ENCODE results near the gene MAP2K4.

GRCh38 chr17:12098568-12098967, 77.9 kb downstream of the MAP2K4 start:
- no peak for TF ChIP-seq POLR2AphosphoS5 (IDR thresholded peaks at IDR 0.05)
- TF ChIP-seq, protein P1, sequence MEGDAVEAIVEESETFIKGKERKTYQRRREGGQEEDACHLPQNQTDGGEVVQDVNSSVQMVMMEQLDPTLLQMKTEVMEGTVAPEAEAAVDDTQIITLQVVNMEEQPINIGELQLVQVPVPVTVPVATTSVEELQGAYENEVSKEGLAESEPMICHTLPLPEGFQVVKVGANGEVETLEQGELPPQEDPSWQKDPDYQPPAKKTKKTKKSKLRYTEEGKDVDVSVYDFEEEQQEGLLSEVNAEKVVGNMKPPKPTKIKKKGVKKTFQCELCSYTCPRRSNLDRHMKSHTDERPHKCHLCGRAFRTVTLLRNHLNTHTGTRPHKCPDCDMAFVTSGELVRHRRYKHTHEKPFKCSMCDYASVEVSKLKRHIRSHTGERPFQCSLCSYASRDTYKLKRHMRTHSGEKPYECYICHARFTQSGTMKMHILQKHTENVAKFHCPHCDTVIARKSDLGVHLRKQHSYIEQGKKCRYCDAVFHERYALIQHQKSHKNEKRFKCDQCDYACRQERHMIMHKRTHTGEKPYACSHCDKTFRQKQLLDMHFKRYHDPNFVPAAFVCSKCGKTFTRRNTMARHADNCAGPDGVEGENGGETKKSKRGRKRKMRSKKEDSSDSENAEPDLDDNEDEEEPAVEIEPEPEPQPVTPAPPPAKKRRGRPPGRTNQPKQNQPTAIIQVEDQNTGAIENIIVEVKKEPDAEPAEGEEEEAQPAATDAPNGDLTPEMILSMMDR (IDR thresholded peaks at IDR 0.05 in 8 of 11, conservative IDR thresholded peaks at IDR 0.05 in 3 of 11), result no peak

All from spleen (tissue), 7 donors.